ENCODE data around the gene NEK2. TPM values are rescaled to one million over a fixed set of nuclear protein-coding genes. Genes with fewer than 3 reads are reported as not detected.

Gene NEK2
- 23.2 and 24.2 TPM in 2 replicates for total RNA-seq

GRCh38 chr1:211675230-211676105 lies at the start of gene NEK2:
Gene NEK2, minus strand, starts transcription at chr1:211675621. Its CDS starts 142 bp downstream, at chr1:211675479.

Other genes starting within 250 kb of the NEK2 start
- gene RD3, start 183.5 kb downstream of the NEK2 start, total RNA-seq: not detected in 2 replicates
- 13.8 and 15.9 TPM in 2 replicates for gene SLC30A1, start 96.5 kb downstream of the NEK2 start, total RNA-seq
- gene LPGAT1, start 155.1 kb upstream of the NEK2 start, total RNA-seq: 25.5 and 26.4 TPM in 2 replicates